Skeletal muscle tissue (tissue), 5 donors: Measurements from ENCODE around the gene TXNRD3. TPM values are rescaled to one million over a fixed set of nuclear protein-coding genes. Genes with fewer than 3 reads are reported as not detected.

Source experiments
- H3K27ac ChIP-seq: one replicate; pipeline ENCODE4 v1.7.0; 2013; ENCODE audit warnings: mild to moderate bottlenecking, low read depth, low read length, inconsistent platforms
- H3K27me3 ChIP-seq, 3 donors: one replicate each; pipeline ENCODE4 v1.7.0; 2013; ENCODE audit warnings: low read length in 3 of 3; ENCODE audit not compliant: control insufficient read depth in 3 of 3, insufficient read depth in 3 of 3
- H3K36me3 ChIP-seq, 3 donors: one replicate each; pipeline ENCODE4 v1.7.0; 2013; ENCODE audit warnings: low read length in 3 of 3; ENCODE audit not compliant: control insufficient read depth in 3 of 3, insufficient read depth in 3 of 3
- H3K4me1 ChIP-seq, 3 donors: one replicate each; pipeline ENCODE4 v1.7.0; 2013; ENCODE audit warnings: low read length in 3 of 3, mild to moderate bottlenecking in 3 of 3; ENCODE audit not compliant: control insufficient read depth in 3 of 3, insufficient read depth in 3 of 3
- H3K4me3 ChIP-seq, 3 donors: one replicate each; pipeline ENCODE4 v1.7.0; 2013; ENCODE audit warnings: low read length in 3 of 3
- H3K9ac ChIP-seq, 3 donors: one replicate each; pipeline ENCODE4 v1.7.0; 2013; ENCODE audit warnings: low read length in 3 of 3, mild to moderate bottlenecking in 3 of 3, moderate library complexity in 2 of 3, low read depth in 1 of 3
- H3K9me3 ChIP-seq, 3 donors: one replicate each; pipeline ENCODE4 v1.7.0; 2013; ENCODE audit warnings: low read length in 3 of 3; ENCODE audit not compliant: control insufficient read depth in 3 of 3
- small RNA-seq: library from RNA; depleted of rRNA; stranded (forward); fragments of <200 nt; gene quantifications from one replicate; pipeline ENCODE3, GENCODE V24; 2014
- total RNA-seq: library from RNA; depleted of rRNA; stranded (reverse); fragments of >200 nt; gene quantifications from one replicate; pipeline ENCODE4 v1.2.3, GENCODE V29; 2014
- donor health status: Osteomylitis.

TXNRD3 gene
- total RNA-seq, 1 donor from 2014 or later, result 16.2 TPM

- Histone ChIP-seq H3K4me3 (no peak overlapping the region), H3K36me3 (no peaks in the 10 kb centered on the region)
Measured at GRCh38 chr3:126557761-126558160, 97.2 kb downstream of the TXNRD3 start.

GRCh38 chr3:126557415-126557745 lies 97.5 kb downstream of the TXNRD3 start:
- no peaks in the 10 kb centered on the region for H3K36me3 ChIP-seq
- no peaks in the 10 kb centered on the region for H3K27me3 ChIP-seq
- no peak overlapping the region for H3K4me3 ChIP-seq
- no peak overlapping the region for H3K9ac ChIP-seq
- no peaks in the 10 kb centered on the region for H3K9me3 ChIP-seq
- no peak overlapping the region for H3K27ac ChIP-seq
- no peaks in the 10 kb centered on the region for H3K4me1 ChIP-seq

More at GRCh38 chr3:126557761-126558160, 97.2 kb downstream of the TXNRD3 start:
- no peaks in the 10 kb centered on the region for H3K4me1 ChIP-seq
- no peaks in the 10 kb centered on the region for H3K27me3 ChIP-seq
- H3K27ac ChIP-seq, result no peak overlapping the region
- H3K9ac ChIP-seq, result no peak overlapping the region
- no peaks in the 10 kb centered on the region for H3K9me3 ChIP-seq

Small RNA genes within 50 kb of the gene (small RNA-seq; reads per million reads assigned to genes)
- gene RNA5SP138, result not detected

Other genes starting within 250 kb of the TXNRD3 start
- 18.8 TPM for gene ZXDC, start 179.2 kb downstream of the TXNRD3 start, total RNA-seq
- gene UROC1, start 137.4 kb downstream of the TXNRD3 start, total RNA-seq, result not detected
- not detected for gene CHST13, start 131.0 kb downstream of the TXNRD3 start, total RNA-seq
- gene C3orf22, start 96.2 kb downstream of the TXNRD3 start, total RNA-seq, result under 0.01 TPM
- 8.9 TPM for gene CHCHD6, start 49.1 kb upstream of the TXNRD3 start, total RNA-seq